GM23248 (cell line): ENCODE results near the gene MRPL46.

Experiments used
- EZH2 ChIP-seq: fragments of 200-600 bp; sonication (generic); IDR thresholded peaks from 2 replicates; pipeline ENCODE4 v1.6.1; 2018; ENCODE audit warnings: antibody characterized with exemption, mild to moderate bottlenecking; ENCODE audit not compliant: insufficient read depth, poor library complexity, severe bottlenecking
- EZH2phosphoT487 ChIP-seq: fragments of 200-600 bp; sonication (generic); IDR thresholded peaks from 2 replicates; pipeline ENCODE4 v1.6.1; 2018; ENCODE audit warnings: antibody characterized with exemption, moderate library complexity, mild to moderate bottlenecking, low read depth; ENCODE audit not compliant: insufficient read depth

- TF ChIP-seq EZH2phosphoT487 (no peak), EZH2 (no peak)
These were observed 10.5 kb downstream of the MRPL46 start for GRCh38 chr15:88456733-88457132.
